GM21717 (cell line): Measurements from ENCODE around the gene TMEM236.
"Not testable (repeated sequence)": the region's sequence is repeated elsewhere in the genome, so short reads cannot be mapped to it uniquely, and the experiment has no call there.

ENCODE experiments used
- ATAC-seq: cut with Tn5 transposase; IDR thresholded peaks from one replicate; pipeline ENCODE4 v1.9.1; 2021; ENCODE audit warnings: mild to moderate bottlenecking, moderate library complexity; ENCODE audit not compliant: unreplicated experiment

TMEM236 gene

DNA sequence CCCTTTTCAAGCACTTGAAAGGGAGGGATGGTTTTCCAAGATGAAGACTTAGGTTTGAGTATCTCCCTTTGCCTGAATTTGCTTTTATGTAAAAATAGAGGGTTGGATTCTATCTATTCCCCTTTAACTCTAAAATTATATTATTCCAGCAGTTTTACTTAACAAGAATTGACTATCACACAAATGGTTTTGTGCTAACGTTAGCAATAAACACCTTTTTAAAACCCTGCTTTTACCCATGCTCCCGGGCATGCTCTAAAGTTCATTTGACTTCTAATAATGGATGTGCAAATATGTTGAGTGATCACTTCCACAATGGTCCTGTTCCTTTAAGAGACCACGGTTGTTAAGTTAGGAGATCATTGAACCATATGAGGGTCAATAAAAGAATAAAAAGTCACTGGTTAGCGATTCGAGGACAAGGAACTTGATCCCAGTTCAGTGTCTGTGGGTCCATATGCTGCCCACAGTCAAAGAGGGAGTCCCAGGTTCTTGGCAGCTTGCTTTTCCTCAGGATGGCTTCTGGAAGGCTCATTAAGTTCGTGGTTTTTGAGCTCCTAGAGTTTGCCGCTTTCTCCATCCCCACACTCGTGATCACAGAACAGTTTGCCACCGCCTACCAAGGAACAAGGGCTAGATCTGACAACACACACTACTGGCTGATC, at the start of gene TMEM236:
TMEM236 (plus strand) TSS at position 421 of the 665 bp plus-strand sequence; CDS start at position 516, 95 bp downstream.
- ATAC-seq: no peak

- ATAC-seq: no peak
These were observed 48.3 kb upstream of the TMEM236 start for GRCh38 chr10:17703706-17704105.

DNA sequence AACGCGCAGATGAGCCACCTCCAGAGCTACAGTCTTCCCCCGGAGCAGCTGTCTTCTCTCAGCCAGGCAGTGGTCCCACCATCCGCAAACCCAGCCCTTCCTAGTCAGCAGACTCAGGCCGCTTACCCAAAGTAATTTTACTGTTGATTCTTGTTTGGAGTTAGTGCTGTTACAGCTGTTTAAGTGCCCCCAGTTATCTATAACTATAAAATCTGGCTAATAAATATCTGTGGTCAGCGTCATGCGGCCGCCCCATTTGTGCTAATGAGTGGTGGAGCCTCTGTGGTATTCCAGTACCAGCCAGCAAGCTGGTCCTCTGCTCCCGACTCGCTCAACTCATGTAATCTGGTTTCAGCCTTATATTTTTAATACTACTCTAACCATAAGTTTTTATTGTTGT, 43.2 kb upstream of the TMEM236 start:
- no peak for ATAC-seq

DNA sequence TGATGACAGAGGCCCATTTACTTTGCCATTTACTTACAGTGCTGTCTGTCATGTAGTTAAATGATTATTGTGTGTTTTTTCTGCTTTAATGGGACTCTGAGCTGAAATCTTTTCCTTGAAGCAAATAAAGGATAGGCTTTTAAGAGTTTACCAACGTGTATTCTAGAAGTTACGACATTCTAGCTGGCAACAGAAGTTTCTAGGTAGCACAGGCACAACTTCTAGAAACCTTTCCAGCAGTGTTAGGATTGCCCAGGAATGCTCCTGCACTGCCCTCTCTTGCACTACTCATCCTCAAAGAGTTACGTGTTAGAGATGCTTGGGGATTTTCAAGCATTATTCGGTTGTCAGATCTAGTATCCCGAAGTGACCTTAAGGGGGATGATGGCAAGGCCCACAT, 42.5 kb upstream of the TMEM236 start:
- ATAC-seq: no peak

GRCh38 chr10:17710181-17710580, 41.8 kb upstream of the TMEM236 start:
- ATAC-seq: no peak

GRCh38 chr10:17712053-17712452, 39.9 kb upstream of the TMEM236 start:
- ATAC-seq: no peak

- no peak for ATAC-seq
These were observed 39.1 kb upstream of the TMEM236 start for GRCh38 chr10:17712717-17713471.

GRCh38 chr10:17713758-17714157, 38.2 kb upstream of the TMEM236 start:
- no peak for ATAC-seq

DNA sequence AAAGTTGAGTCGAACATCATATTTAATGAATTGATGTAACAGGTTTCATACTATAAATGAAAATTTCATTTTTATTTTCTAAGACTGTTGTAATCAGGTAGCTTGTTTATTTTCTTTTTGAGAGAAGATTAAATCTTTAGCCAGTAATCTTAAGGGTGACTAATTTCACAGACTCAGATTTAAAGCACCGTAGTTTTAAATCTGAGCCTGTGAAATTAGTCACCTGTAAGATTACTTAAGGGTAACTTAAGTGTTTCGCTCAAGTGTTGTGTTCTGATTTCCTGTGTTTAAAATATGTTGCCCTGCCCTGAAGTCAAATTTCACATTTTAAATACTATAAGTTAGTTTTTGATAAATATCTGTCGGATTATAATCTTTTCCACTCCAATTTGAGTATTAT, 35.8 kb upstream of the TMEM236 start:
- no peak for ATAC-seq

DNA sequence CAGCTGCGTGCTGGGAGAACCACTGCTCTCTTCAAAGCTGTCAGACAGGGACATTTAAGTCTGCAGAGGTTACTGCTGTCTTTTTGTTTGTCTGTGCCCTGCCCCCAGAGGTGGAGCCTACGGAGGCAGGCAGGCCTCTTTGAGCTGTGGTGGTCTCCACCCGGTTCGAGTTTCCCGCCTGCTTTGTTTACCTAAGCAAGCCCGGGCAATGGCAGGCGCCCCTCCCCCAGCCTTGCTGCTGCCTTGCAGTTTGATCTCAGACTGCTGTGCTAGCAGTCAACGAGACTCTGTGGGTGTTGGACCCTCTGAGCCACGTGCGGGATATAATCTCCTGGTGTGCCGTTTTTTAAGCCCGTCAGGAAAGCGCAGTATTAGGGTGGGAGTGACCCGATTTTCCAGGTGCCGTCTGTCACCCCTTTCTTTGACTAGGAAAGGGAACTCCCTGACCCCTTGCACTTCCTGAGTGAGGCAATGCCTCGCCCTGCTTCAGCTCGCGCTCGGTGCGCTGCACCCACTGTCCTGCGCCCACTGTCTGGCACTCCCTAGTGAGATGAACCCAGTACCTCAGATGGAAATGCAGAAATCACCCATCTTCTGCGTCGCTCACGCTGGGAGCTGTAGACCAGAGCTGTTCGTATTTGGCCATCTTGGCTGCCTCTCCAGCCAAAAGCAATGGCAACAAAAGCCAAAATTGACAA, 29.5 kb upstream of the TMEM236 start:
- ATAC-seq: not testable (repeated sequence)

DNA sequence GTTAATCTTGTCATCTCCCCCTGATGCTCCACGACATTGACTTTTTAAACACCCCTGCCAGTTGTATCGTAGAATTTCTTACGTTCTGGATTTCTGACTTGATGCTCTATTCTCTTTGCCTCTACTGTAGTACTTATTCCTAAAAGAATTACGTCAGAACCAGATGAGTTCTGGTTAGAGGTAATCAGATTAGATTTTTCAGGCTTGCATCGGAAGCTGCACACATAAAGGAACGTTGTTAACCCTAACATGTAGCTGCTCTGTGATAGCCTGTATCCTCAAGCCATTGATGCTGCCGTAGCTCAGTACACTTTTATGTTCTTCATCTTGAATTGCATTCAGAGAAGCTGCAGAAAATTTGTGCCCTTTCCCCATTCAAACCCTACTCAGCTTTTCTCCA, 26.3 kb upstream of the TMEM236 start:
- ATAC-seq: no peak

DNA sequence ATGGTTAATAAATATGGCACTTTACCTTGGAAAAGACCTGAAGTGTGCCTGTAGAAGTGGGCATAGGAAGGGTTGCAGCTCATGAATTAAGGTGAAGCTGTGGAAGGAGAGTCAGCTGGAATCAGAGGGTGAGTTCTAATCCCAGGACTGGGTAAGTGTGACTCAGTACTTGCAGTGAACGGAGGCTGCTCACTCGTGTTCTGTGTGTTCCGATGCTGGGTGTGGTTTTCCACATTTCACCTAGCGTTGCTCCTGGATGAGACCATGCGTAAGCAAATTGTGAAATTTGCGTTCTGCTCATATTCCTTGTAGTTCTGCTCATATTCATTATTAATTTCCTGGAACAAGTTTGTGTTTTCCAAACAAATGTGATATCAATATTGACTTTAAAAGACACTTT, 22.4 kb upstream of the TMEM236 start:
- ATAC-seq: no peak

DNA sequence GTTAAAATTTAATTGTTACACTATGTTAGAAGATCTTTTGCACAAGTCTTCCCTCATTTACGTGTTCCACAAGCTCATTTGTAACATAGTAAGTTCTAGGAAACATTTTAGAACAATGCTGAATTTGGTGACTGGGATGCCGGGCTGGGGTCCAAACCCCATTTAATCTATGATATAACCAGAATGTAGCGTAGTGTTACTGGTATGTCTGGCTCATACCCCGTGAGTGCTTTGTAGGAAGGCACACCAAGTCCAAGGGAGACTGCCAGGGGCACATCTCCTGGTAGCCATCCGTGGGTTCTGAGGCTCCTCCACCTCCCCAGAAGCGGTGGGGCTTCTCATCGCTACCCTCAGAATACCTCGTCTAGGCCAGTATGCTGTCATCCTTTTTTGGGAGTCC, 21.3 kb upstream of the TMEM236 start:
- ATAC-seq: no peak

DNA sequence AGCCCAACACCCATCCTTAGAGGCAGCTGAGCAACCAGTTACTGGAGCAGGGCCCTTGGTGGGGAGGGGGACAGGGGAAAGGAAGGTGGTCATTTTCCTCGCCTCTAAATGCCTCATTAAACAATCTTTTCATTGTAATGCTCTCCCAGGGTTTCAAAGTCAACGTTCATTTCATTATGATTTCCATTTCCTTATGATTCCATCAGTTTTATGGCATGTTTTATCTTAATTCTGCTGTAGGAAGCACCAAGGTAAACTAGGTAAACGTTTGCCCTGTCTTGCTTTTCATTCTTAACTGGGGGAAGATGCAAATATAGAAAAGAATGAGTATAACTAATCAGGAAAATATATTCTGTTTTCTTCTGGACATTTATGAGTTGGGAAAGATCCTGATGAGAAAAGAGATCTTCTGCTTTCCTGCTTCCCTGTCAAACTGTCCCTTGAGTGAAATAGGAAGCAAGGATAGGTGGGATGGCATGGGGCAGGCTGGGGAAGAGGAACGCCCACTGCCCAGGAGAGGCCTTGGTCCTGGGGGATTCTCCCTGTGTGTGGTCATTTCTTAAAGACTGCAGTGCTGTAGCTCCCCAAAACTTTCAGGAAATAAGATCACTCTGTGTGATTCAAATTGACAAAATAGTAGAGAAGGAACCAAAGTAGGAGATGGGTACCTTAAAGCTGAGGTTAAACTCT, 20.5 kb upstream of the TMEM236 start:
- no peak for ATAC-seq

GRCh38 chr10:17733620-17734019, 18.4 kb upstream of the TMEM236 start:
- no peak for ATAC-seq

DNA sequence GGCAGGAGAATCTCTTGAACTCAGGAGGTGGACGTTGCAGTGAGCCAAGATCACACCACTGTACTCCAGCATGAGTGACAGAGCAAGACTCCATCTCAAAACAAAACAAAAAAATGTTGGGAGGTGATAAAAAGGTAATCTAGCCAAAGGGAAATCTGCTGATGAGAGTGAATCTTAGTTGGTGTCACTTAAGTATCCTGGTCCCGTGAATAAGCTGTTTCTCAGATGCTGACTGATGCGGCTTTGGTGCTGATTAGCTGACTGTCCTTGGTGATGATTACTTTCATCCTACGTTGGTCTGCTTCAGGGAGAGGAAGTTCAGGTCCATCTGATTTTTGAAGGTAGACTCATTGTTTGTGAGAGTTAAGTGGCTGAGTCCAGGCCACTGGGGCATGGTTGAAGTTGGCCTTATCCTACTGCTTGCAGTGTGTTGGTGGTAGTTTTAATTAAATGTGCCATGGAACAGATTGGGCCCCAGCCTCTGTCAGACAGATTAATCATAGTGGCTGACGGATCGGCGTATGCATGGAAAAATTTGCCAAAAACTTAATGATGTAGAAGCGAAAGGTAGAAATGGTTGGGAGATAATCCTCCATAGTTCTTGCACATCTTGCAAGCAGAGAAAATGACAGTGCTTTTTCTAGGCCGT, 17.4 kb upstream of the TMEM236 start:
- no peak for ATAC-seq

DNA sequence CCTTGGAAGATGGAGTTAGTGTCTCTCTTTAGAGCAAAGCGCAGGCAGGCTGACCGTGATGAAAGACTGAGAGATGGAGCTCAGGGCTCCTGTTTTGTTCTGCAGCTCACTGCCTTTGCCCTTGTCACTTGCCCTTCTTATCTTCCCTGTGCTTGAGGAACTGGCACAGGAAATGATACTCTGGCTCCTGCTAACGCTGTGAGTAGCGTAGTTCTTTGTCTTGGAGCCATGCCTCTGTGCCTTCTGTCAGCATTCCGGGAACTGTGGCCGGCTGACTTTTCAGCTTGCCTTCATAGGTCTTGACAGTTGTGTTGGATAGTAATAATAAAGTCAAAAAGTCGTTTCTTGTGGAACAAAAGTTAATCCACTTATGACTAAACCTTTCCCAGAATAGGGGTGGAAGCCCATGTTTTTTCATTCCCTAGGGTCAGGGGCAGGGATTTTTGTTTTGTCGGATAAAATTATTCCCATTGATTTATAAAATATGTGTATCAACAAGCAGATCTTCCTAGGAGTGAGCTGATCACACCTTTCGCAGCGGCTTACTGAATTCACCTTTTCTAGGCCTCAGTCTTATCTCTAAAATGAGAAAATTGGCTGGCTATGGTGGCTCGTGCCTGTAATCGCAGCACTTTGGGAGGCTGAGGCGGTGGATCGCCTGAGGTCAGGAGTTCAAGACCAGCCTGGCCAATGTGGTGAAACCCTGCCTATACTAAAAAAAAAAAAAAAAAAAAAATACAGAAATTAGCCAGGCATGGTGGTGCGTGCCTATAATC, 16.6 kb upstream of the TMEM236 start:
- no peak for ATAC-seq

DNA sequence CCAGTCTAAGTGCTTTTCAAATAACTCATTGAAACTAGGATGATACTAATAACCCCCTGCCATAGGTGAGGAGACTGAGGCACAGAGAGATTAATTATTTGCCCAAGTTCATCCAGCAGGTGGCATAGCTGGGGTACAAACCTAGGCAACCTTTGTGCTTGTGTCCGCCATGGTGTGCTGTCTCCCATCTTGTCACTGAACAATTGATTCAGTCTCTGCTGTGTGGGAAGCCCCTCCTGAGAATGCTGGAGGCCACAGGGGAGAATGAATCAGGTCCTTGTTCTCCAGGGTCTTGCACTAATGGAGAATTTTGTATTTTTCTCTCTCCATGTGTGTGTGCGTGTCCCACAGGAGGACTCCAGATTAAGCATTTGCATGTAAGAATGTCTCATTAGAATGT, 15.8 kb upstream of the TMEM236 start:
- no peak for ATAC-seq

DNA sequence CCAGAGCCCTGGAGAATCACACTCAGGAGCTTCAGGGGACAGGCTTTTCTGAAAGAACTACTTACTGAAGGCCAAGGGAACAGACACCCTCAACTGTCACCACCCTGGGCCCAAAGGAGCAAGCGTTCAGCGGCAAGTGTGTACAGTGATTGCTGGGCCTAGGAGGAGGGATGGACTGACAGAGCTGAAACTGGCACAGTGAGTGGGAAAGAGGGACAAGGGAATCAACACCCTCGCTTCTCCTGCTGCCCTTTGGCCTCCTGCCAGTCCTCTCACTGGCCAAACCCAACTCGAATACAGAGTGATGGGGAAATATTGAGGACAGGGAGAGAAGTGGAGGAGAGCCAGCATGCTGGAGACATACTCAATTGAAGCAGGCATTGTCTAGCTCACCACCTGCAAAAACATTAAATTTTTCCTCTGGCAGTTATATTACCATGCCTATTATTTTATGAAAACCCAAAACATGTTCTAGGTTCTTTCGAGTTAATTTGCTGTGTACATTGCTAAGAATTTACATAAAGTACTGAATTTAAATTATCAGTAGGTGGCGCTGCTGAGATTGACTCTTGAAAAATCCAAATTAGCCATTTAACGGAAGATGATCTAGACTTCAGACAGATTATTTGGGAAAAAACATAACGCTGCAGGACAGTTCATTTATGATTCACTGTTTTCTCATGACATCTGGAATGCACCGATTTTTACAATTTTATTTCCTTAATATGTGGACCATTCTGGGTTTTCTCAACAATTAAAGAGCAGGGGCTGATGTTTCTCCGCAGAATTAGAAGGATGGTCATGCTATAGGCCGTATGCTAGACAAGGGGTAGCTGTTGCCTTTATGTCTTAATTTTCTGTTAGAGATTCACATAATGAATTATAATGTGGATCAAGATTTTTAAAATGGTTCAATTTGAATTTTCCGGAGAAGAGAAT, 14.7 kb upstream of the TMEM236 start:
- no peak for ATAC-seq
